BLaER1 (cell line): ENCODE results near the gene ZNF217.
A peak's percentile ranks its signal among the peaks of the same experiment; 100 is the strongest.

Experiments used
- H3K27ac ChIP-seq: shearing (Covaris generic); formaldehyde crosslinking; 2 replicates; pipeline ENCODE4 v1.8.1; 2022
- H3K27me3 ChIP-seq: shearing (Covaris generic); formaldehyde crosslinking; 2 replicates; pipeline ENCODE4 v1.8.1; 2022
- H3K36me3 ChIP-seq: shearing (Covaris generic); formaldehyde crosslinking; 2 replicates; pipeline ENCODE4 v1.8.1; 2022
- H3K4me1 ChIP-seq: shearing (Covaris generic); formaldehyde crosslinking; 2 replicates; pipeline ENCODE4 v1.8.1; 2022
- H3K4me2 ChIP-seq: shearing (Covaris generic); formaldehyde crosslinking; 2 replicates; pipeline ENCODE4 v1.8.1; 2022
- H3K4me3 ChIP-seq: shearing (Covaris generic); formaldehyde crosslinking; 2 replicates; pipeline ENCODE4 v1.8.1; 2022
- H3K9ac ChIP-seq: shearing (Covaris generic); formaldehyde crosslinking; 2 replicates; pipeline ENCODE4 v1.8.1; 2022
- H3K9me3 ChIP-seq: shearing (Covaris generic); formaldehyde crosslinking; 2 replicates; pipeline ENCODE4 v1.8.1; 2022
- H4K20me1 ChIP-seq: shearing (Covaris generic); formaldehyde crosslinking; 2 replicates; pipeline ENCODE4 v1.8.1; 2022
- Cebpa-rat ChIP-seq: shearing (Covaris generic); IDR thresholded peaks from 2 replicates; pipeline ENCODE4 v1.8.1; 2022

Gene ZNF217

GRCh38 chr20:53582251-53582570, 11.4 kb downstream of the ZNF217 start:
- H3K27me3 ChIP-seq, result no peaks in the 10 kb centered on the region
- H3K27ac ChIP-seq, result peak overlapping the region; percentile 92
- peak overlapping the region; percentile 78 for H3K4me3 ChIP-seq
- peak overlapping the region; percentile 94 for H3K9ac ChIP-seq
- peak overlapping the region; percentile 93 for H3K4me2 ChIP-seq
- H4K20me1 ChIP-seq, result peaks cover 49% of the 10 kb centered on the region
- TF ChIP-seq Cebpa-rat, result no peak
- H3K4me1 ChIP-seq, result peaks cover 72% of the 10 kb centered on the region
- H3K9me3 ChIP-seq, result no peaks in the 10 kb centered on the region
- H3K36me3 ChIP-seq, result peaks cover 50% of the 10 kb centered on the region

GRCh38 chr20:53581444-53582250, 12.0 kb downstream of the ZNF217 start:
- no peak for TF ChIP-seq Cebpa-rat
- H3K27me3 ChIP-seq, result no peaks in the 10 kb centered on the region
- H3K9me3 ChIP-seq, result no peaks in the 10 kb centered on the region
- H3K4me1 ChIP-seq, result peaks cover 72% of the 10 kb centered on the region
- H3K9ac ChIP-seq, result peak overlapping the region; percentile 94
- H4K20me1 ChIP-seq, result peaks cover 55% of the 10 kb centered on the region
- peak overlapping the region; percentile 93 for H3K4me2 ChIP-seq
- H3K36me3 ChIP-seq, result peaks cover 56% of the 10 kb centered on the region
- peak overlapping the region; percentile 92 for H3K27ac ChIP-seq
- H3K4me3 ChIP-seq, result peak overlapping the region; percentile 78

- Histone ChIP-seq H3K9ac (peak overlapping the region; percentile 94), H4K20me1 (peaks cover 66% of the 10 kb centered on the region), H3K27me3 (no peaks in the 10 kb centered on the region), H3K9me3 (no peaks in the 10 kb centered on the region), H3K4me3 (peak overlapping the region; percentile 78), H3K36me3 (peaks cover 67% of the 10 kb centered on the region), H3K4me2 (peak overlapping the region; percentile 93), H3K27ac (peak overlapping the region; percentile 92), H3K4me1 (peaks cover 72% of the 10 kb centered on the region)
- no peak for TF ChIP-seq Cebpa-rat
Measured at GRCh38 chr20:53580376-53581111, 13.1 kb downstream of the ZNF217 start.

GRCh38 chr20:53579581-53580375, 13.9 kb downstream of the ZNF217 start:
- Histone ChIP-seq H3K4me3 (peak overlapping the region; percentile 78), H3K9me3 (no peaks in the 10 kb centered on the region), H3K4me2 (peak overlapping the region; percentile 93), H3K27ac (peak overlapping the region; percentile 92), H3K4me1 (peaks cover 72% of the 10 kb centered on the region), H3K36me3 (peaks cover 74% of the 10 kb centered on the region), H3K9ac (peak overlapping the region; percentile 94), H3K27me3 (no peaks in the 10 kb centered on the region), H4K20me1 (peaks cover 73% of the 10 kb centered on the region)
- TF ChIP-seq Cebpa-rat, result peak; percentile 82; the same call in 1 of the 2 replicates

GRCh38 chr20:53579266-53579580, 14.4 kb downstream of the ZNF217 start:
- no peaks in the 10 kb centered on the region for H3K9me3 ChIP-seq
- peaks cover 79% of the 10 kb centered on the region for H4K20me1 ChIP-seq
- peak overlapping the region; percentile 93 for H3K4me2 ChIP-seq
- H3K4me1 ChIP-seq, result peaks cover 75% of the 10 kb centered on the region
- TF ChIP-seq Cebpa-rat, result no peak
- H3K4me3 ChIP-seq, result peak overlapping the region; percentile 78
- no peaks in the 10 kb centered on the region for H3K27me3 ChIP-seq
- peak overlapping the region; percentile 92 for H3K27ac ChIP-seq
- peak overlapping the region; percentile 94 for H3K9ac ChIP-seq
- peaks cover 80% of the 10 kb centered on the region for H3K36me3 ChIP-seq

GRCh38 chr20:53578492-53579222, 15.0 kb downstream of the ZNF217 start:
- H3K36me3 ChIP-seq, result peaks cover 86% of the 10 kb centered on the region
- H3K9me3 ChIP-seq, result no peaks in the 10 kb centered on the region
- H3K9ac ChIP-seq, result peak overlapping the region; percentile 94
- H3K27me3 ChIP-seq, result no peaks in the 10 kb centered on the region
- no peak for TF ChIP-seq Cebpa-rat
- peaks cover 85% of the 10 kb centered on the region for H4K20me1 ChIP-seq
- H3K4me3 ChIP-seq, result peak overlapping the region; percentile 78
- H3K4me2 ChIP-seq, result peak overlapping the region; percentile 93
- H3K27ac ChIP-seq, result peak overlapping the region; percentile 92
- peaks cover 80% of the 10 kb centered on the region for H3K4me1 ChIP-seq

- no peak overlapping the region for H3K9ac ChIP-seq
- H4K20me1 ChIP-seq, result peaks cover 100% of the 10 kb centered on the region
- no peak overlapping the region for H3K4me3 ChIP-seq
- TF ChIP-seq Cebpa-rat, result no peak
- H3K27me3 ChIP-seq, result no peaks in the 10 kb centered on the region
- 0 out of 2 replicates have a peak overlapping the region, but pooled peaks have one; percentile 77 for H3K4me2 ChIP-seq
- peak overlapping the region; percentile 3; the same call in 1 of the 2 replicates for H3K27ac ChIP-seq
- peaks cover 93% of the 10 kb centered on the region for H3K36me3 ChIP-seq
- no peaks in the 10 kb centered on the region for H3K9me3 ChIP-seq
- peaks cover 79% of the 10 kb centered on the region for H3K4me1 ChIP-seq
Measured at GRCh38 chr20:53576586-53577318, 16.9 kb downstream of the ZNF217 start.

GRCh38 chr20:53576195-53576580, 17.5 kb downstream of the ZNF217 start:
- Histone ChIP-seq H3K9me3 (no peaks in the 10 kb centered on the region), H3K4me2 (peak overlapping the region; percentile 77; the same call in 1 of the 2 replicates), H3K4me3 (no peak overlapping the region), H3K27ac (peak overlapping the region; percentile 3; the same call in 1 of the 2 replicates), H3K36me3 (peaks cover 92% of the 10 kb centered on the region), H3K4me1 (peaks cover 75% of the 10 kb centered on the region), H3K9ac (no peak overlapping the region), H4K20me1 (peaks cover 100% of the 10 kb centered on the region), H3K27me3 (no peaks in the 10 kb centered on the region)
- TF ChIP-seq Cebpa-rat, result no peak
